Loucy (cell line): ENCODE measurements around the gene INHBB.

Source experiments
- H2AFZ ChIP-seq: fragments of 200-600 bp; sonication (generic); 2 replicates; pipeline ENCODE4 v1.6.0; 2016; ENCODE audit warnings: antibody characterized with exemption, mild to moderate bottlenecking, low read length, moderate library complexity
- H3F3A ChIP-seq: fragments of 200-600 bp; 2 replicates; pipeline ENCODE4 v1.6.0; 2016; ENCODE audit warnings: antibody characterized with exemption, low read depth, mild to moderate bottlenecking
- H3K27me3 ChIP-seq: fragments of 200-600 bp; sonication (generic); 2 replicates; pipeline ENCODE4 v1.6.1; 2014; ENCODE audit warnings: low read length, mild to moderate bottlenecking; ENCODE audit not compliant: insufficient read depth, poor library complexity, severe bottlenecking
- H3K36me3 ChIP-seq: fragments of 200-600 bp; sonication (generic); 2 replicates; pipeline ENCODE4 v1.6.1; 2016; ENCODE audit warnings: low read length; ENCODE audit not compliant: insufficient read depth
- H3K4me1 ChIP-seq: fragments of 200-600 bp; sonication (generic); 2 replicates; pipeline ENCODE4 v1.5.1; 2014; ENCODE audit warnings: low read length, mild to moderate bottlenecking; ENCODE audit not compliant: insufficient read depth, poor library complexity, severe bottlenecking
- H3K4me2 ChIP-seq: fragments of 200-600 bp; sonication (generic); 2 replicates; pipeline ENCODE4 v1.6.0; 2014; ENCODE audit warnings: antibody characterized with exemption, low read length, low read depth, mild to moderate bottlenecking; ENCODE audit not compliant: poor library complexity, severe bottlenecking
- H3K4me3 ChIP-seq: fragments of 200-600 bp; sonication (generic); 2 replicates; pipeline ENCODE4 v1.5.1; 2014; ENCODE audit warnings: low read length, mild to moderate bottlenecking, mixed read lengths; ENCODE audit not compliant: poor library complexity, severe bottlenecking
- H3K79me2 ChIP-seq: fragments of 200-600 bp; sonication (generic); 2 replicates; pipeline ENCODE4 v1.6.1; 2014; ENCODE audit warnings: low read length; ENCODE audit not compliant: insufficient read depth
- H3K9ac ChIP-seq: fragments of 200-600 bp; sonication (generic); 2 replicates; pipeline ENCODE4 v1.6.0; 2014; ENCODE audit warnings: mild to moderate bottlenecking, low read depth, low read length, moderate library complexity; ENCODE audit not compliant: poor library complexity, severe bottlenecking
- H3K9me2 ChIP-seq: fragments of 200-600 bp; sonication (generic); replicated peaks from 2 replicates; pipeline ENCODE4 v1.6.1; 2016; ENCODE audit warnings: low read depth, low read length, mixed read lengths
- H3K9me3 ChIP-seq: fragments of 200-600 bp; sonication (generic); 2 replicates; pipeline ENCODE4 v1.6.1; 2014; ENCODE audit warnings: mild to moderate bottlenecking, antibody characterized with exemption, low read length, low read depth; ENCODE audit not compliant: insufficient read depth
- H4K20me1 ChIP-seq: fragments of 200-600 bp; sonication (generic); 2 replicates; pipeline ENCODE4 v1.6.0; 2014; ENCODE audit warnings: antibody characterized with exemption, low read length, mild to moderate bottlenecking; ENCODE audit not compliant: insufficient read depth, poor library complexity, severe bottlenecking
- CTCF ChIP-seq: fragments of 200-600 bp; sonication (generic); conservative IDR thresholded peaks from 2 replicates; pipeline ENCODE4 v1.5.1; 2014; ENCODE audit warnings: mild to moderate bottlenecking, antibody characterized with exemption, low read length
- EZH2phosphoT487 ChIP-seq: fragments of 200-600 bp; IDR thresholded peaks from 2 replicates; pipeline ENCODE4 v1.6.1; 2018; ENCODE audit warnings: antibody characterized with exemption, mild to moderate bottlenecking, moderate library complexity, borderline replicate concordance

INHBB gene

GRCh38 chr2:120362926-120363325 is 17.0 kb downstream of the INHBB start:
- Histone ChIP-seq H2AFZ (no peak overlapping the region), H3K4me2 (no peak overlapping the region), H3K4me3 (no peak overlapping the region), H3K9me3 (no peaks in the 10 kb centered on the region), H3K9ac (no peak overlapping the region), H3K79me2 (no peaks in the 10 kb centered on the region), H3K36me3 (no peaks in the 10 kb centered on the region), H3K9me2 (no peaks in the 10 kb centered on the region), H4K20me1 (no peaks in the 10 kb centered on the region), H3K27me3 (no peaks in the 10 kb centered on the region), H3K4me1 (no peaks in the 10 kb centered on the region), H3F3A (no peaks in the 10 kb centered on the region)
- TF ChIP-seq EZH2phosphoT487 (no peak), CTCF (no peak)

GRCh38 chr2:120365236-120365793 is 19.4 kb downstream of the INHBB start:
- no peaks in the 10 kb centered on the region for H4K20me1 ChIP-seq
- no peaks in the 10 kb centered on the region for H3K36me3 ChIP-seq
- TF ChIP-seq CTCF (no peak), EZH2phosphoT487 (no peak)
- H3F3A ChIP-seq: no peaks in the 10 kb centered on the region
- no peak overlapping the region for H2AFZ ChIP-seq
- H3K27me3 ChIP-seq: no peaks in the 10 kb centered on the region
- no peak overlapping the region for H3K9ac ChIP-seq
- H3K79me2 ChIP-seq: no peaks in the 10 kb centered on the region
- H3K9me3 ChIP-seq: no peaks in the 10 kb centered on the region
- H3K4me3 ChIP-seq: no peak overlapping the region
- no peak overlapping the region for H3K4me2 ChIP-seq
- no peaks in the 10 kb centered on the region for H3K4me1 ChIP-seq
- H3K9me2 ChIP-seq: no peaks in the 10 kb centered on the region

- H3K4me3 ChIP-seq: no peak overlapping the region
- no peaks in the 10 kb centered on the region for H3K9me3 ChIP-seq
- TF ChIP-seq EZH2phosphoT487: no peak
- no peak overlapping the region for H3K9ac ChIP-seq
- H3F3A ChIP-seq: no peaks in the 10 kb centered on the region
- H4K20me1 ChIP-seq: no peaks in the 10 kb centered on the region
- H2AFZ ChIP-seq: no peak overlapping the region
- H3K4me1 ChIP-seq: no peaks in the 10 kb centered on the region
- H3K79me2 ChIP-seq: no peaks in the 10 kb centered on the region
- H3K4me2 ChIP-seq: no peak overlapping the region
- no peaks in the 10 kb centered on the region for H3K27me3 ChIP-seq
- no peaks in the 10 kb centered on the region for H3K9me2 ChIP-seq
- H3K36me3 ChIP-seq: no peaks in the 10 kb centered on the region
Observed at GRCh38 chr2:120366698-120367097, 20.8 kb downstream of the INHBB start.

- Histone ChIP-seq H3F3A (no peaks in the 10 kb centered on the region), H3K36me3 (no peaks in the 10 kb centered on the region), H2AFZ (peak overlapping the region; percentile 28; the same call in 1 of the 2 replicates), H3K4me2 (no peak overlapping the region), H3K9me3 (no peaks in the 10 kb centered on the region), H3K4me1 (no peaks in the 10 kb centered on the region), H3K4me3 (no peak overlapping the region), H3K27me3 (no peaks in the 10 kb centered on the region), H3K79me2 (no peaks in the 10 kb centered on the region), H4K20me1 (no peaks in the 10 kb centered on the region), H3K9ac (no peak overlapping the region), H3K9me2 (no peaks in the 10 kb centered on the region)
- TF ChIP-seq CTCF: no peak
- TF ChIP-seq EZH2phosphoT487: no peak
Observed at GRCh38 chr2:120367221-120367620, 21.3 kb downstream of the INHBB start.
